ENCODE data around the gene FSCN2. TPM values are rescaled to one million over a fixed set of nuclear protein-coding genes. Genes with fewer than 3 reads are reported as not detected.

Gene FSCN2
- total and polyA plus RNA-seq, 12 donors: 0.22 to 1.9 (median 0.72) TPM; not detected in 1

DNA sequence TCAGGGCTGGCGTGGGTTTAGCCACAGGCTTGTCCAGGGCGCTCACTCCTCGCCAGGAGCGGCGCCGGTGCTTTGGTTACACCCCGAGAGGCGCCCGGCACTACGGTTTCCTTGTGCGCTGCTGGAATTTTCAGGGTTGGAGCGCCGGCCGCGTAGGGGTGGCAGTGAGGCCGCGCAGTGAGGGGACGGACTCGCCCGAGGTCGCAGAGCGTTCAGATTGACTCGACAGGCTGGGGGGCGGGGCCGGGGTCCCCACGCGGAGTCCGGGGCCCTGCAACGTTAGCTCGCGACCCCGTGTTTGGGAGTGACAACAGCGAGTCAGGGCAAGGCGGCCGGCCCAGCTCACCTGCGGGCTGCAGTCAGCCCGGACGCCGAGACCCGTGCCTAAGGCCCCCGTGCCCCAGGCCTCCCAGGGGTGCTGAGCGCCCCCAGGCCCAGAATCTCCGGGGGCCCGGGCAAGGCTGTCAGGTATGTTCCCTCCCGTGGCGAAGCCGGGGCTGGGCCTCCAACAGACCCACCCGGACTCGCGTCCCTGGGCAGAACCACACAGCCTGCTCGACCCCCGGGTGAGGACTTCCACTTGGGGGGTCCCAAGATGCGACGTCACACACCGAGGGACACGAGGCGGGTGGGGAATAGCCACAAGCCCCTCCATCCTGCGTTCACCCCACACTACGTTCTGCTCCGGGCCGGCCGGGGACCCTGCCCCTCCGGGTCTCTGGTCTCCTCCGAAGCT lies 14.3 kb upstream of the FSCN2 start:
- Histone ChIP-seq H3K27ac (peak overlapping the region; percentile 86 to 99 (median 87)), H3K9me3 (replicated peaks in 1 of 3) (no peaks in the 10 kb centered on the region), H3K36me3 (replicated peaks in 1 of 2) (peaks cover 0 to 32% of the 10 kb centered on the region in 2 donors), H3K4me3 (peak overlapping the region in 2 of 4 donors; percentile 39 to 92), H3K4me1 (replicated peaks in 1 of 2) (peaks cover 28 to 58% of the 10 kb centered on the region in 2 donors), H3K27me3 (no peaks in the 10 kb centered on the region)
- whole genome bisulfite sequencing, 4 donors: 7 to 26% (median 14%) methylated on average over 18 to 64 of the region's 64 CpGs
- TF ChIP-seq, protein P1, sequence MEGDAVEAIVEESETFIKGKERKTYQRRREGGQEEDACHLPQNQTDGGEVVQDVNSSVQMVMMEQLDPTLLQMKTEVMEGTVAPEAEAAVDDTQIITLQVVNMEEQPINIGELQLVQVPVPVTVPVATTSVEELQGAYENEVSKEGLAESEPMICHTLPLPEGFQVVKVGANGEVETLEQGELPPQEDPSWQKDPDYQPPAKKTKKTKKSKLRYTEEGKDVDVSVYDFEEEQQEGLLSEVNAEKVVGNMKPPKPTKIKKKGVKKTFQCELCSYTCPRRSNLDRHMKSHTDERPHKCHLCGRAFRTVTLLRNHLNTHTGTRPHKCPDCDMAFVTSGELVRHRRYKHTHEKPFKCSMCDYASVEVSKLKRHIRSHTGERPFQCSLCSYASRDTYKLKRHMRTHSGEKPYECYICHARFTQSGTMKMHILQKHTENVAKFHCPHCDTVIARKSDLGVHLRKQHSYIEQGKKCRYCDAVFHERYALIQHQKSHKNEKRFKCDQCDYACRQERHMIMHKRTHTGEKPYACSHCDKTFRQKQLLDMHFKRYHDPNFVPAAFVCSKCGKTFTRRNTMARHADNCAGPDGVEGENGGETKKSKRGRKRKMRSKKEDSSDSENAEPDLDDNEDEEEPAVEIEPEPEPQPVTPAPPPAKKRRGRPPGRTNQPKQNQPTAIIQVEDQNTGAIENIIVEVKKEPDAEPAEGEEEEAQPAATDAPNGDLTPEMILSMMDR (IDR thresholded peaks at IDR 0.05): no peak
- TF ChIP-seq POLR2A (IDR thresholded peaks at IDR 0.05): peak; percentile 12 to 47
- DNase-seq: peak; percentile 58 to 83 (median 72)
- intact Hi-C loops (cut with DNase I): loop anchor here (10.0 kb wide), 1 partner anchor 91 kb away; no protein-coding TSS in a partner anchor

DNA sequence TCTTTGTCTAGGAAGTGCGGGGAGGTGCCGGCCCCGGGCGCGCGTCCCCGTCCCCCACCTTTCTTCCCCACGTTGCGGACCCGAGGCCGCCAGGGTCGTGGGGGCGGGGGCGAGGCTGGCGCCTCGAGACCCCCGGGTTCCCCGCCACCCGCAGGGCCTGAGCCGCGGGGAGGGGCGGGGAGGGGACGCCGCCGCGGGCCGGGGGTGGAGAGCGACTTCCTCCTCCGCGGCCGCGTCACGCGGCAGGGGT lies 13.8 kb upstream of the FSCN2 start:
- Histone ChIP-seq H3K4me3 (peak overlapping the region in 2 of 4 donors; percentile 39 to 92), H3K27ac (peak overlapping the region; percentile 86 to 99 (median 87)), H3K9me3 (replicated peaks in 1 of 3) (no peaks in the 10 kb centered on the region), H3K4me1 (replicated peaks in 1 of 2) (peaks cover 33 to 58% of the 10 kb centered on the region in 2 donors), H3K36me3 (replicated peaks in 1 of 2) (peaks cover 0 to 27% of the 10 kb centered on the region in 2 donors), H3K27me3 (no peaks in the 10 kb centered on the region)
- no peak for TF ChIP-seq POLR2A (IDR thresholded peaks at IDR 0.05)
- TF ChIP-seq, protein P1 (IDR thresholded peaks at IDR 0.05): no peak
- no peak for DNase-seq
- 0 to 4% (median 1%) methylated on average over 18 to 34 of the region's 34 CpGs; no CpG with 5 or more reads in 1 of the 4 donors for WGBS, 4 donors
- intact Hi-C loops (cut with DNase I): loop anchor here (10.0 kb wide), 1 partner anchor 90 kb away; no protein-coding TSS in a partner anchor

GRCh38 chr17:81514739-81515529 lies 13.2 kb upstream of the FSCN2 start:
- WGBS, 4 donors: 0 to 4% (median 1%) methylated on average over 2 to 82 of the region's 82 CpGs
- DNase-seq: peak; percentile 69 to 84 (median 71)
- Histone ChIP-seq H3K4me3 (peak overlapping the region in 2 of 4 donors; percentile 39 to 92), H3K9me3 (replicated peaks in 1 of 3) (no peaks in the 10 kb centered on the region), H3K27me3 (no peaks in the 10 kb centered on the region), H3K27ac (peak overlapping the region; percentile 86 to 99 (median 87)), H3K36me3 (replicated peaks in 1 of 2) (peaks cover 0 to 22% of the 10 kb centered on the region in 2 donors), H3K4me1 (replicated peaks in 1 of 2) (peaks cover 38 to 57% of the 10 kb centered on the region in 2 donors)
- intact Hi-C loops (cut with DNase I): loop anchor here (10.0 kb wide), 1 partner anchor 90 kb away; no protein-coding TSS in a partner anchor
- TF ChIP-seq, protein P1 (IDR thresholded peaks at IDR 0.05): no peak
- peak; percentile 19 to 46 for TF ChIP-seq POLR2A (IDR thresholded peaks at IDR 0.05)

DNA sequence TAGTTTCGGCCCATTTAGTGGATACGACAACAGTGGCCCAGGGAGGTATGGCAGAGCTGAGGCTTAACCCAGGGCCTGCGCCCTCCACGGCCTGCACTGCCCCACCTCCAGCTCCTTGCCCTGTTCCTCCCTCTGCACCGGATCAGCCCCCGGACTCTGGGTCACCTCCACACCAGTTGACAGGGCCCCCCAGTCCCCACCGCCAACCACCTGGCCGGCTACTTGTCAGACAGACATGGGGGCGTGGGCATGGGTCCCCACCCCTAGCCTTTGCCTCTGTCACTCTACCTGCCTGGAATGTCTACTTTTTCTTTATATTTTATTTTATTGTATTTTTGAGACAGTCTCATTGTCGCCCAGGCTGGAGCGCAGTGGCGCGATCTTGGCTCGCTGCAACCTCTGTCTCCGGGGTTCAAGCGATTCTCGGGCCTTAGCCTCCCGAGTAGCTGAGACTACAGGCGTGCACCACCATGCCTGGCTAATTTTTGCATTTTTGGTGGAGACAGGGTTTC lies 12.6 kb upstream of the FSCN2 start:
- intact Hi-C loops (cut with DNase I): loop anchor here (10.0 kb wide), 1 partner anchor 89 kb away; no protein-coding TSS in a partner anchor
- DNase-seq: peak in 1 of 7 donors; percentile 49
- Histone ChIP-seq H3K27ac (peak overlapping the region; percentile 86 to 99 (median 87)), H3K36me3 (replicated peaks in 1 of 2) (peaks cover 0 to 16% of the 10 kb centered on the region in 2 donors), H3K4me3 (peak overlapping the region in 2 of 4 donors; percentile 39 to 92), H3K27me3 (no peaks in the 10 kb centered on the region), H3K4me1 (replicated peaks in 1 of 2) (peaks cover 35 to 51% of the 10 kb centered on the region in 2 donors), H3K9me3 (replicated peaks in 1 of 3) (no peaks in the 10 kb centered on the region)
- TF ChIP-seq POLR2A (IDR thresholded peaks at IDR 0.05): no peak
- WGBS, 4 donors: 61 to 68% (median 66%) methylated on average over 19 of the region's 19 CpGs
